K562 (cell line): ENCODE data around the gene CMSS1. TPM values are rescaled to one million over a fixed set of nuclear protein-coding genes. Genes with fewer than 3 reads are reported as not detected.
A peak's percentile ranks its signal among the peaks of the same experiment; 100 is the strongest.

ENCODE experiments used
- ARID1B ChIP-seq: fragments of 450-650 bp; IDR thresholded peaks from 2 replicates; pipeline ENCODE4 v1.6.1; 2016; ENCODE audit warnings: antibody characterized with exemption, mild to moderate bottlenecking, inconsistent platforms
- ATF3 ChIP-seq, 2 experiments: fragments of 450-650 bp in 1 of 2; sonication (generic) in 1 of 2; formaldehyde crosslinking in 1 of 2; IDR thresholded peaks in 1 of 2; conservative IDR thresholded peaks in 1 of 2; 2 replicates each; pipeline versions ENCODE4 v1.6.1 to v1.8.1; 2016 to 2023; ENCODE audit warnings: mild to moderate bottlenecking in 2 of 2, moderate library complexity in 2 of 2, inconsistent platforms in 1 of 2, missing genetic modification reagents in 1 of 2
- CBX1 ChIP-seq: sonication (generic); IDR thresholded peaks from 2 replicates; pipeline ENCODE4 v1.6.1; 2016; ENCODE audit warnings: antibody characterized with exemption, low read depth, mild to moderate bottlenecking
- CTBP1 ChIP-seq: fragments of 450-650 bp; IDR thresholded peaks from 2 replicates; pipeline ENCODE4 v1.6.1; 2016; ENCODE audit warnings: borderline replicate concordance
- FOXP1 ChIP-seq: sonication (generic); formaldehyde crosslinking; IDR thresholded peaks from 2 replicates; pipeline ENCODE4 v1.8.0; 2022; ENCODE audit warnings: mild to moderate bottlenecking, missing genetic modification reagents
- KLF1 ChIP-seq: fragments of 450-650 bp; IDR thresholded peaks from 2 replicates; pipeline ENCODE4 v1.6.1; 2016; ENCODE audit warnings: missing genetic modification characterization, missing compliant biosample characterization
- MLLT1 ChIP-seq, 2 experiments: fragments of 450-650 bp; IDR thresholded peaks; 2 replicates each; pipeline ENCODE4 v1.6.1; 2016
- SOX6 ChIP-seq: fragments of 450-650 bp; IDR thresholded peaks from 2 replicates; pipeline ENCODE4 v1.6.1; 2014; ENCODE audit warnings: mild to moderate bottlenecking
- ZMIZ1 ChIP-seq, 2 experiments: fragments of 150-350 bp in 1 of 2; IDR thresholded peaks; 2 replicates each; pipeline ENCODE4 v1.6.1; 2012 to 2016; ENCODE audit warnings: low read depth in 2 of 2, low read length in 2 of 2, mild to moderate bottlenecking in 1 of 2, moderate library complexity in 1 of 2
- ZNF318 ChIP-seq, 2 experiments: fragments of 450-650 bp; IDR thresholded peaks; 2 replicates each; pipeline ENCODE4 v1.6.1; 2016; ENCODE audit warnings: mild to moderate bottlenecking in 2 of 2, borderline replicate concordance in 1 of 2, low read depth in 1 of 2, moderate library complexity in 1 of 2
- polyA plus RNA-seq, 8 experiments: library from polyadenylated mRNA; depleted of rRNA in 4 of 8; stranded (reverse) in 5 of 8; unstranded in 3 of 8; fragments of >200 nt; fragmentation: Nextera tagmentation in 2 of 8; fragmentation: Illumina TruSeq in 1 of 8; extraction: Ambion mirVana in 2 of 8; extraction: Trizol in 1 of 8; gene quantifications; 2 replicates each; pipeline versions ENCODE4 v1.2.1 to v1.2.3, GENCODE V29; 2011 to 2014; ENCODE audit warnings: inconsistent platforms in 1 of 8, missing spikeins in 1 of 8
- total RNA-seq, 7 experiments: library from RNA; depleted of rRNA in 6 of 7; stranded (reverse); fragments of >200 nt in 6 of 7; fragmentation: Illumina TruSeq in 2 of 7; extraction: Trizol in 2 of 7; gene quantifications; 2 replicates each; pipeline versions ENCODE4 v1.2.1 to v1.2.3, GENCODE V29; 2011 to 2021; ENCODE audit warnings: low replicate concordance in 1 of 7

CMSS1 gene
- total and polyA plus RNA-seq, 9 of the 15 experiments (the other 6 are each of a cell fraction or from before 2014, with no cell fraction given) = 46.9 to 109 (median 72.3) TPM

GRCh38 chr3:99875929-99876841 is 58.5 kb downstream of the CMSS1 start (continued):
- TF ChIP-seq ZNF318 (IDR thresholded peaks at IDR 0.05; ENCODE audit: borderline replicate concordance in 1 of 2, low read depth in 1 of 2) (peak in 1 of 2 experiments; percentile 41; a peak in 1 of 4 replicates), ZMIZ1 (IDR thresholded peaks at IDR 0.05; ENCODE audit: low read depth in 2 of 2, low read length in 2 of 2) (0 out of 4 replicates have a peak, but pooled peaks of 1 of the 2 experiments have one; percentile 12), ARID1B (peak; percentile 33; the same call in 1 of the 2 replicates), FOXP1 (peak; percentile 56; the same call in 1 of the 2 replicates), CTBP1 (peak; percentile 90), MLLT1 (IDR thresholded peaks at IDR 0.05) (0 out of 4 replicates have a peak, but pooled peaks of 1 of the 2 experiments have one; percentile 9), SOX6 (0 out of 2 replicates have a peak, but pooled peaks have one; percentile 15), KLF1 (tag) (no peak), ATF3 (IDR thresholded peaks at IDR 0.05) (peak; percentile 79), ATF3 (CRISPR knock-in tag; conservative IDR thresholded peaks at IDR 0.05) (no peak), CBX1 (no peak)
